Activated CD8-positive, alpha-beta memory T cell treated with anti-CD3 and anti-CD28 coated beads for 48 hours (primary cell): ENCODE results near the gene BIRC6.
"Not testable (repeated sequence)": the region's sequence is repeated elsewhere in the genome, so short reads cannot be mapped to it uniquely, and the experiment has no call there.

ENCODE experiments used
- DNase-seq, 3 experiments: peaks; one replicate each; pipeline ENCODE4 v3.0.0-alpha.2; 2020; ENCODE audit warnings: low read depth in 2 of 3, low spot score in 2 of 3

The BIRC6 gene, protein sequence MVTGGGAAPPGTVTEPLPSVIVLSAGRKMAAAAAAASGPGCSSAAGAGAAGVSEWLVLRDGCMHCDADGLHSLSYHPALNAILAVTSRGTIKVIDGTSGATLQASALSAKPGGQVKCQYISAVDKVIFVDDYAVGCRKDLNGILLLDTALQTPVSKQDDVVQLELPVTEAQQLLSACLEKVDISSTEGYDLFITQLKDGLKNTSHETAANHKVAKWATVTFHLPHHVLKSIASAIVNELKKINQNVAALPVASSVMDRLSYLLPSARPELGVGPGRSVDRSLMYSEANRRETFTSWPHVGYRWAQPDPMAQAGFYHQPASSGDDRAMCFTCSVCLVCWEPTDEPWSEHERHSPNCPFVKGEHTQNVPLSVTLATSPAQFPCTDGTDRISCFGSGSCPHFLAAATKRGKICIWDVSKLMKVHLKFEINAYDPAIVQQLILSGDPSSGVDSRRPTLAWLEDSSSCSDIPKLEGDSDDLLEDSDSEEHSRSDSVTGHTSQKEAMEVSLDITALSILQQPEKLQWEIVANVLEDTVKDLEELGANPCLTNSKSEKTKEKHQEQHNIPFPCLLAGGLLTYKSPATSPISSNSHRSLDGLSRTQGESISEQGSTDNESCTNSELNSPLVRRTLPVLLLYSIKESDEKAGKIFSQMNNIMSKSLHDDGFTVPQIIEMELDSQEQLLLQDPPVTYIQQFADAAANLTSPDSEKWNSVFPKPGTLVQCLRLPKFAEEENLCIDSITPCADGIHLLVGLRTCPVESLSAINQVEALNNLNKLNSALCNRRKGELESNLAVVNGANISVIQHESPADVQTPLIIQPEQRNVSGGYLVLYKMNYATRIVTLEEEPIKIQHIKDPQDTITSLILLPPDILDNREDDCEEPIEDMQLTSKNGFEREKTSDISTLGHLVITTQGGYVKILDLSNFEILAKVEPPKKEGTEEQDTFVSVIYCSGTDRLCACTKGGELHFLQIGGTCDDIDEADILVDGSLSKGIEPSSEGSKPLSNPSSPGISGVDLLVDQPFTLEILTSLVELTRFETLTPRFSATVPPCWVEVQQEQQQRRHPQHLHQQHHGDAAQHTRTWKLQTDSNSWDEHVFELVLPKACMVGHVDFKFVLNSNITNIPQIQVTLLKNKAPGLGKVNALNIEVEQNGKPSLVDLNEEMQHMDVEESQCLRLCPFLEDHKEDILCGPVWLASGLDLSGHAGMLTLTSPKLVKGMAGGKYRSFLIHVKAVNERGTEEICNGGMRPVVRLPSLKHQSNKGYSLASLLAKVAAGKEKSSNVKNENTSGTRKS (N-terminal part only)

GRCh38 chr2:32356681-32357317 lies at the start of gene BIRC6:
Gene BIRC6, plus strand, starts transcription at chr2:32357023. Its CDS starts 139 bp downstream, at chr2:32357162.
- DNase-seq, result peak; percentile 92 to 98 (median 92)

GRCh38 chr2:32310577-32310976 lies 46.2 kb upstream of the BIRC6 start:
- no peak for DNase-seq

DNA sequence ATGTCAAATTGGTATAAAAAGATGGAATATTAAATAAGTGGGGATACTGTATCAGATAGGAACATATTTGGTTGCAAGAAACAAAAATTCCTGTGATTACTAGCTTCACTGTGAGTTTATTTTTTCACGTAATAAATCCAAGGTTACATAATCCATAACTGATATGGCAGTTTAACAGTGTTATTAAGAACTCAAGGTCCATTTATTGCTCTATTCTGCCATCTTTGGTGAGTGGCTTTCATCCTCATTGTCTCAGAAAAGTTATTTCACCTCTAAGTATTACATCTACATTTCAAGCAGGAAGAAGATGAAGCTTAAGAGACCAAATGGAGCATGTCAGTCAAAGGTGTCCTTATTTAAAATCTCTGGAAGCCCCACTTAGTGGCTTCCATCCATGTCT lies 41.9 kb upstream of the BIRC6 start:
- no peak for DNase-seq

GRCh38 chr2:32328679-32329078 lies 28.1 kb upstream of the BIRC6 start:
- not testable (repeated sequence) for DNase-seq

DNA sequence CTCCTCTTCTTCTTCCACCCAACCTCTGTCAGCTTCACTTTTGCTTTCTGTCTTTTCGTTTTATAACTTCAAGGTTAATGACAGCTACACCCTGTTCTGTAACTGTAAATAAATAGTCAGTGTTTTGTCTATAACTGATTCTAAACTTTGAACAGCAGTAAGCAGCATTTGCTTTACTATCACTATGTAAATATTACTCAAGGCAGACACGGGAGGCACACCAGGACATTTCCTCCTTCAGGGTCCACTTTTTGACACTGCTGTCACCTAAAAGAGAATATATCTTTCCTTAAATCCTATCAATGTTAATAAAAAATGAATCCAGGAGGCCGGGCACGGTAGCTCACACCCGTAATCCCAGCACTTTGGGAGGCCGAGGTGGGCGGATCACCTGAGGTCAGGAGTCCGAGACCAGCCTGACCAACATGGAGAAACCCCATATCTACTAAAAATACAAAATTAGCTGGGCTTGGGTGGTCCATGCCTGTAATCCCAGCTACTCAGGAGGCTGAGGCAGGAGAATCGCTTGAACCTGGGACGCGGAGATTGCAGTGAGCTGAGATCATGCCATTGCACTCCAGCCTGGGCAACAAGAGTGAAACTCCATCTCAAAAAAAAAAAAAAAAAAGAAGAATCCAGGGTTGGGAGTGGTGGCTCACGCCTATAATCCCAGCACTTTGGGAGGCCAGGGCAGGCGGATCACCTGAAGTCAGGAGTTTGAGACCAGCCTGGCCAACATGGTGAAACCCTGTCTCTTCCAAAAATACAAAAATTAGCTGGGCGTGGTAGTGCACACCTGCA lies 27.4 kb upstream of the BIRC6 start:
- not testable (repeated sequence) for DNase-seq

GRCh38 chr2:32330136-32330535 lies 26.7 kb upstream of the BIRC6 start:
- DNase-seq, result no peak

GRCh38 chr2:32342801-32343200 lies 14.0 kb upstream of the BIRC6 start:
- no peak for DNase-seq

DNA sequence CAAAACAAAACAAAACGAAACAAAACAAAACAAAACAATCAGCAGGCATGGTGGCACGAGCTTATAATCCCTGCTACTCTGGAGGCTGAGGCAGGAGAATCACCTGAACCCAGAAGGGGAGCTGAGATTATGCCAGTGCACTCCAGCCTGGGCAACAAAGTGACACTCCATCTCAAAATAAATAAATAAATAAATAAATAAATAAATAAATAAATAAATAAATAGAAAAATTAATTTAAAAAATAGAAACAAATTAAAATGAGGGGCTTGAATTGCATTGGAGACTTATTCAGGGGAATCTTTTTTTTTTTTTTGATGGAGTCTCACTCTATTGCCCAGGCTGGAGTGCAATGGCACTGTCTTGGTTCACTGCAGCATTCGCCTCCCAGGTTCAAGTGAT lies 6.0 kb upstream of the BIRC6 start:
- DNase-seq, result not testable (repeated sequence)

DNA sequence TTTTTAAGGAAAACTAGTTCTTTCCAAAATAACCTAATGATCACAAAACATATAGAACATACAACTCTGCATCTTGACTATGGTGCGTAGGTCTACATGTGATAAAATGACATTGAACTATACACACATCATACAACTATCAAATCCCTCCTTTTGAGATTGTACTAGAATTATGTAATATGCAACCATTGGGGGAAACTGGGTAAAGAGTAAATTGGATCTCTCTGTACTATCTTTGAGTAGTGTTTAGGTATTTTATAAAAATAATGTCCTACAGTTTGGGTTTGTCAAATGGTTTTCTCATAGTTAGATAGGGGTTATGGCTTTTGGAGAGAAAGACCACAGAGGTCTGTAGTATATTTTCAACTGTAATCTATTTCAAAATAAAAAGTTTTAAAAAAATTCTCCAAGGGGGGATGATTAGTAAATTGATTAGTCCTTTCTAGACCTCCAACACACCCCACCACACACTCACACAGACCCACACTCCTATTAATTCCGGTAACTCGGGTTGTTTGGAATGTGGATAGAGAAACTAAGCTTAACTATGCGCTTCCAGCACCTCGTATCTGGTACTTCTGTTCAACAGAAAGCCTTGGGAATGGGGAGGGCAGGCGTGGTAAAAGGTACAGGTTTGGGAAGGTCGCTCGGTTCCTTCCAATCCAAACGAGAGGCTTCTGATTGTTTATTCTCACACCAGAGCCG lies 695 bp upstream of the BIRC6 start:
- no peak for DNase-seq

DNA sequence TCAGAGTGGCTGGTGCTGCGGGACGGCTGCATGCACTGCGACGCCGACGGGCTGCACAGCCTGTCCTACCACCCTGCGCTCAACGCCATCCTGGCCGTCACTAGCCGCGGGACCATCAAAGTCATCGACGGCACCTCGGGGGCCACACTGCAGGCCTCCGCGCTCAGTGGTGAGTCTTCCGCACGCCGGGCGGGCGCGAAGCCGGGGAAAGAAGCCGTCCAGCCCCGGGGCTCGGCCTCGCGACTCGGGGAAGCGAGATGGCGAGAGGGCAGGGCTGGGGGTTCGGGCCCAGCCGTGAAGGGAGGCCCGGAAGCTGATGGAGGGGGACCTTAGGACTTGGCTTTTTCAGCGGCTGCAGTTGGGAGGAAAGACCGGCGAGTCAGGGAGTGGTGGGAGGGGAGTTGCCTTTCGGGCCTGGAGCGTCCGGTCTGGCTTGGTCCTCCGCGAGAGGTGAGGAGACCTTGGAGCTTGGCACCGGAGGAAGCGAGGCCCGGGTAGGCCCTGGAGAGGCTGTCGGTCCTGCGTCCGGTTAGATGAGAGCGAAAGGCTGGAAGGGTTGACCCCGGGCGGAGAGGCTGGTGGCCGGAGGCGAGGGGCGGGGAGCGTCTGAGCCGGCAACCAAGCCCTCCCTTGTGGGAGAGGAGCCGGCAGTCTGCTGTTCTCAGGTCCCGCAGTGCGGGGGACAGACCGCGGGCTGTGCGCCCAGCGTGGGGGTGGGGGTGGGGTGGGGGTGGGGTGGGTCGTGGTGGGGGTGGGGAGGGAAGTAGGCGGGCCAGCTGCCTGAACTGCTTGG lies 691 bp downstream of the BIRC6 start:
- peak; percentile 20 to 26 (median 26) for DNase-seq

DNA sequence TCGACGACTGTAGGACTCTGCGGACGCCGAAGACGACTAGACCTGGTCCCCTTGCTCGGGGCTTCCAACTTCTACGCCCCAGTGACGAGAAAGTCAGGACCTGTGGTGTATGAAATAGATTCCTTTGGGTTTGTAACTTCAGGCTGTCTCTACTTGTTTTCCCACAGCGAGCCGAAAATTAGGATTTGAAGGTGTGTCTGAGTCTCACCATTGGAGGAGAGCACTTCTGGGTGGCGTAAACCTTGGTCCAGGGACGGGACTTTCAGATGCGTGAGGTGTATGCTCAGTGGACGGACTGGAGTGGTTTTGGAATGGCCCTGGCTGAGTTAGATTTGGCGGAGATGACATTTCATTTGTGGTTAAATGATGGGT lies 1.3 kb downstream of the BIRC6 start:
- peak in 2 of 3 experiments; percentile 1 to 4 for DNase-seq

DNA sequence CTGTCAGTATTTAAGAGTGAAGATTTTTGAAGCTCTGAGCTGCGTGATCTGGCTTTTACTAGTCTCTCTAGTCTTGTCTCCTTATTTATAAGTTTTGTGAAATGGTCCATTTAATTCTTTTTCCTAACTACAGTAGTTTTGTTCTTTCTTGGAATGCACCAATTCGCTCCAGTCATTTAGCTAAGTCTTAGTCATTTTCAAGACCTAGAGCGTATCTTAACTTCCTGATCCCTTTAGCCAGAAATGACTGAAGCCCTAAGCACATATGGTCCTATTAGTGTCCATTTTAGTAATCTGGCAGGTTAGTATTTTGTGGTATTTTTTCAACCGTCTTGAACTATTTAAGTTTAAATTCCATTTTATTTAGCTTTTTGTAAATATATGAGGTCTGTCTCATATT lies 3.6 kb downstream of the BIRC6 start:
- DNase-seq, result no peak

- DNase-seq, result not testable (repeated sequence)
These were observed 6.2 kb downstream of the BIRC6 start for GRCh38 chr2:32362997-32363396.

DNA sequence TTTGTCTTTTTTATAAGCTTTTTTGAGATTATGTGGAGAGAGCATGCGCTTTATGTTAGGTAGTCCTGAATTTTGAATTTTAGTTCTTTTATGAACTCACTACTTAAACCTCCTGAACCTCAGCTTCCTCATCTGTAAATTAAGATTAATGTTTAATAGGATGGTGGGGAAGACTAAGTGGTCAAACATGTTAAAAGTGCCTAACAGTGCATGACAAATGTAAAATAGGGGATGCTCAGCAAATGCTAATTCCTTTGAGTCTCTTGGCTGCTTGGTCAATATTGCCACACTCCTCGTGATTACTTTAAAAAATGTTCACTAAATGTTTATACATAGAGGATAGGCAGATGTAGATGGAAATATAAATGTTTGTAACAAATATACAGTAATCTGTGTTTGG lies 6.8 kb downstream of the BIRC6 start:
- DNase-seq, result no peak

DNA sequence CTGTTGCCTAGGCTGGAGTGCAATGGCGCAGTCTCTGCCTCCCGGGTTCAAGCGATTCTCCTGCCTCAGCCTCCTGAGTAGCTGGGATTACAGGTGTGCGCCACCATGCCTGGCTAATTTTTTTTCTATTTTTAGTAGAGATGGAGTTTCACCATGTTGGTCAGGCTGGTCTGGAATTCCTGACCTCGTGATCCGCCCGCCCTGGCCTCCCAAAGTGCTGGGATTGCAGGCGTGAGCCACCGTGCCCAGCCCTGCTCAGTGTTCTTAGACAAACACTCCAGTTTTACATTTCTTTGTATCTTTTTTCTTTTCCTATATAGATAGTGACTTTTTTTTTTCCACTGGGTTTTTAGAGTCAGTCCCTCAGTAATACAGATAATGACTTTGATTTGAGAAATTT lies 7.5 kb downstream of the BIRC6 start:
- DNase-seq, result not testable (repeated sequence)

DNA sequence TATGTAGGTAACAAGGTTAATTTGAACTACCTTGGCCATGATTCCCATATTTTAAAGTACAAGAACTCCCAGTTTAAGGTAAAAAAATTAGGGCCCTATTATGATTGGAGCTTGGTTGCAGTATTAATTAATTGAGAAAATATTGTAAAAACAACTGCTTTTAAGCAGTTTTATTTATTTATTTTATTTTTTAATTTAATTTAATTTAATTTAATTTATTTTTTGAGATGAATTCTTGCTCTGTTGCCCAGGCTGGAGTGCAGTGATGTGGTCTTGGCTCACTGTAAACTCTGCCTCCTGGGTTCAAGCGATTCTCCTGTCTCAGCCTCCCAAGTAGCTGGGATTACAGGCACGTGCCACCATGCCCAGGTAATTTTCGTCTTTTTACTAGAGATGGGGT lies 8.9 kb downstream of the BIRC6 start:
- not testable (repeated sequence) for DNase-seq

DNA sequence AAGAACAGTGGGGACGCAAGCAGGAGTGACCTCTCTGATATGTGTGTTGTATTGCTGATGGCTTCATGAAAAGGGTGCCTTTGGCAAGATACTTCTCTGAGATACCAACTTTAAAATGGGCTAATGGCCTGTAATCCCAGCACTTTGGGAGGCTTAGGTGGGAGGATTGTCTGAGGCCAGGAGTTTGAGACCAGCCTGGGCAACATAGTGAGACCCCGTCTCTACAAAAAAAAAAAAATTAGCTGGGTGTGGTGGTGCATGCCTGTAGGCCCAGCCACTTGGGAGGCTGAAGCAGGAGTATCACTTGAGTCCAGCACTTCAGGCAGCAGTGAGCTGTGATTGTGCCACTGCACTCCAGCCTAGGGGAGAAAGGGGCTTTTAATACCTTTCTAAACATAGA lies 9.8 kb downstream of the BIRC6 start:
- no peak for DNase-seq

DNA sequence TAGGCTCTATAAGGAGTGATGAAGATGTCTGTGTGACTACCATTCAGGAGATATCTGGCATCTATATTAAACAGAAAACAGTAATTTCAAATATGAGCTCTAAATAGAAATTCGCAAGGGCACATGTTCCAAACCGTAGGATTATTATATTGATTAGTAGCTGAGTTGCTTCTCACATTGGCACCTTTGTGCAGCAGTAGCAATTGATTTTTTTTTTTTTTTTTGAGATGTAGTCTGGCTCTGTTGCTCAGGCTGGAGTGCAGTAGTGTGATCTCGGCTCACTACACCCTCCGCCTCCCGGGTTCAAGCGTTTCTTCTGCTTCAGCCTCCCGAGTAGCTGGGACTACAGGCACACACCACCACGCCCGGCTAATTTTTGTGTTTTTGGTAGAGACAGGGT lies 12.4 kb downstream of the BIRC6 start:
- DNase-seq, result no peak

GRCh38 chr2:32370942-32371341 lies 14.1 kb downstream of the BIRC6 start:
- DNase-seq, result not testable (repeated sequence)
